GM23338 (cell line): ENCODE results near the gene NELFA. TPM values are rescaled to one million over a fixed set of nuclear protein-coding genes. Genes with fewer than 3 reads are reported as not detected.

ENCODE experiments used
- ATAC-seq: fragments of 200-7000 bp; cut with Tn5 transposase; 3 replicates; pipeline ENCODE4 v1.9.1; 2020
- DNase-seq: peaks from one replicate; pipeline ENCODE4 v3.0.0-alpha.2; 2015; ENCODE audit warnings: low spot score
- H2AFZ ChIP-seq: fragments of 200-600 bp; sonication (generic); 2 replicates; pipeline ENCODE4 v1.8.0; 2016; ENCODE audit warnings: antibody characterized with exemption, mild to moderate bottlenecking, moderate library complexity
- H3F3A ChIP-seq: fragments of 200-600 bp; sonication (generic); replicated peaks from 2 replicates; pipeline ENCODE4 v1.8.0; 2017; ENCODE audit warnings: antibody characterized with exemption, mixed run types, low read depth
- H3K27ac ChIP-seq: fragments of 200-600 bp; sonication (generic); 2 replicates; pipeline ENCODE4 v1.6.1; 2016; ENCODE audit warnings: low read depth
- H3K27me3 ChIP-seq: fragments of 200-600 bp; sonication (generic); 2 replicates; pipeline ENCODE4 v1.8.0; 2016; ENCODE audit warnings: mild to moderate bottlenecking, mixed run types, moderate library complexity; ENCODE audit not compliant: insufficient read depth
- H3K36me3 ChIP-seq: fragments of 200-600 bp; sonication (generic); 2 replicates; pipeline ENCODE4 v1.8.0; 2016; ENCODE audit warnings: mild to moderate bottlenecking; ENCODE audit not compliant: insufficient read depth
- H3K4me1 ChIP-seq: fragments of 200-600 bp; sonication (generic); 2 replicates; pipeline ENCODE4 v1.8.0; 2016; ENCODE audit warnings: mild to moderate bottlenecking, moderate library complexity; ENCODE audit not compliant: insufficient read depth
- H3K4me2 ChIP-seq: fragments of 200-600 bp; sonication (generic); 2 replicates; pipeline ENCODE4 v1.7.1; 2017; ENCODE audit warnings: mixed run types
- H3K4me3 ChIP-seq: fragments of 200-600 bp; sonication (generic); 2 replicates; pipeline ENCODE4 v1.6.1; 2016; ENCODE audit warnings: mixed run types
- H3K79me2 ChIP-seq: fragments of 200-600 bp; sonication (generic); replicated peaks from 2 replicates; pipeline ENCODE4 v1.8.0; 2017; ENCODE audit warnings: mild to moderate bottlenecking; ENCODE audit not compliant: insufficient read depth
- H3K9me2 ChIP-seq: fragments of 200-600 bp; sonication (generic); 2 replicates; pipeline ENCODE4 v1.8.0; 2017; ENCODE audit not compliant: insufficient read depth
- H4K20me1 ChIP-seq: fragments of 200-600 bp; sonication (generic); replicated peaks from 2 replicates; pipeline ENCODE4 v1.8.0; 2017; ENCODE audit warnings: mild to moderate bottlenecking; ENCODE audit not compliant: insufficient read depth
- H3K27ac Mint-ChIP-seq: 2 replicates; pipeline ENCODE4 v1.8.0; 2020; ENCODE audit warnings: inconsistent platforms, mild to moderate bottlenecking, moderate library complexity, mixed read lengths
- H3K27me3 Mint-ChIP-seq: 3 replicates; pipeline ENCODE4 v1.8.0; 2022; ENCODE audit warnings: low read depth, mild to moderate bottlenecking, moderate library complexity, mixed read lengths, inconsistent platforms; ENCODE audit not compliant: insufficient read depth, poor library complexity
- H3K36me3 Mint-ChIP-seq: 3 replicates; pipeline ENCODE4 v1.8.0; 2021; ENCODE audit warnings: low read depth, mild to moderate bottlenecking, inconsistent platforms, moderate library complexity, mixed read lengths
- H3K4me1 Mint-ChIP-seq: 3 replicates; pipeline ENCODE4 v1.8.0; 2020; ENCODE audit warnings: mild to moderate bottlenecking, inconsistent platforms, mixed read lengths
- H3K4me3 Mint-ChIP-seq: 3 replicates; pipeline ENCODE4 v1.8.0; 2021; ENCODE audit warnings: moderate library complexity, mild to moderate bottlenecking, inconsistent platforms, mixed read lengths
- H3K9me3 Mint-ChIP-seq: 3 replicates; pipeline ENCODE4 v1.8.0; 2020; ENCODE audit warnings: moderate library complexity, mild to moderate bottlenecking, inconsistent platforms, mixed read lengths
- CREB1 ChIP-seq: fragments of 250-450 bp; sonication (Bioruptor Pico); IDR thresholded peaks from 2 replicates; pipeline ENCODE4 v1.5.0; 2020; ENCODE audit warnings: low read depth, mild to moderate bottlenecking, moderate library complexity
- CTCF ChIP-seq, 2 experiments: fragments of 200-600 bp in 1 of 2; sonication (generic) in 1 of 2; conservative IDR thresholded peaks; 2 replicates each; pipeline versions ENCODE4 v1.5.1 to v1.6.1; 2016 to 2017; ENCODE audit warnings: antibody characterized with exemption in 2 of 2, low read depth in 2 of 2, mild to moderate bottlenecking in 2 of 2, moderate library complexity in 1 of 2
- ETS1 ChIP-seq: IDR thresholded peaks from 2 replicates; pipeline ENCODE4 v1.6.1; 2016; ENCODE audit warnings: antibody characterized with exemption
- EZH2 ChIP-seq: fragments of 200-600 bp; sonication (generic); IDR thresholded peaks from one replicate; pipeline ENCODE4 v1.8.0; 2017; ENCODE audit warnings: antibody characterized with exemption, mild to moderate bottlenecking, low read depth; ENCODE audit not compliant: unreplicated experiment
- EZH2phosphoT487 ChIP-seq: fragments of 200-600 bp; sonication (generic); IDR thresholded peaks from one replicate; pipeline ENCODE4 v1.8.1; 2018; ENCODE audit warnings: antibody characterized with exemption; ENCODE audit not compliant: unreplicated experiment
- JUNB ChIP-seq: IDR thresholded peaks from one replicate; pipeline ENCODE4 v1.6.1; 2016; ENCODE audit warnings: antibody characterized with exemption; ENCODE audit not compliant: unreplicated experiment
- NANOG ChIP-seq: IDR thresholded peaks from 2 replicates; pipeline ENCODE4 v1.6.1; 2016; ENCODE audit warnings: antibody characterized with exemption, borderline replicate concordance
- POLR2AphosphoS5 ChIP-seq: IDR thresholded peaks from 2 replicates; pipeline ENCODE4 v1.6.1; 2016; ENCODE audit warnings: antibody characterized with exemption, low read depth
- REST ChIP-seq: IDR thresholded peaks from one replicate; pipeline ENCODE4 v1.6.1; 2018; ENCODE audit warnings: antibody characterized with exemption; ENCODE audit not compliant: unreplicated experiment
- STAT1 ChIP-seq: IDR thresholded peaks from one replicate; pipeline ENCODE4 v1.6.1; 2016; ENCODE audit warnings: antibody characterized with exemption; ENCODE audit not compliant: unreplicated experiment
- ZNF114 ChIP-seq: fragments of 250-450 bp; sonication (Bioruptor Pico); IDR thresholded peaks from 2 replicates; pipeline ENCODE4 v1.5.0; 2020; ENCODE audit warnings: mild to moderate bottlenecking, moderate library complexity
- ZNF331 ChIP-seq: fragments of 250-450 bp; sonication (Bioruptor Pico); IDR thresholded peaks from 2 replicates; pipeline ENCODE4 v1.5.0; 2020; ENCODE audit warnings: low read depth, mild to moderate bottlenecking, moderate library complexity
- ZNF462 ChIP-seq: fragments of 250-450 bp; sonication (Bioruptor Pico); IDR thresholded peaks from 2 replicates; pipeline ENCODE4 v1.5.0; 2020; ENCODE audit warnings: mild to moderate bottlenecking, moderate library complexity
- polyA plus RNA-seq: library from polyadenylated mRNA; unstranded; fragments of >200 nt; fragmentation: Nextera tagmentation; extraction: Ambion mirVana; gene quantifications from 2 replicates; pipeline ENCODE4 v1.2.1, GENCODE V29; 2016
- total RNA-seq: library from RNA; depleted of rRNA; stranded (reverse); fragments of >200 nt; shearing (Covaris generic); gene quantifications from 2 replicates; pipeline ENCODE4 v1.2.3, GENCODE V29; 2014

The NELFA gene
- total and polyA plus RNA-seq, 2 experiments from 2014 or later = 62.8 to 63.3 TPM

- no peak overlapping the region for H3K4me3 Mint-ChIP-seq
- Histone ChIP-seq H3K36me3 (peaks cover 8% of the 10 kb centered on the region; the same call in 1 of the 2 replicates), H4K20me1 (no peaks in the 10 kb centered on the region; the same call in 1 of the 2 replicates), H3K27me3 (no peaks in the 10 kb centered on the region), H2AFZ (no peak overlapping the region), H3K4me3 (no peak overlapping the region), H3K9me2 (no peaks in the 10 kb centered on the region), H3K4me2 (no peak overlapping the region), H3K79me2 (no peaks in the 10 kb centered on the region), H3K27ac (no peak overlapping the region; the same call in 1 of the 2 replicates), H3F3A (peaks cover 8% of the 10 kb centered on the region; the same call in 1 of the 2 replicates), H3K4me1 (no peaks in the 10 kb centered on the region)
- H3K9me3 Mint-ChIP-seq = no peaks in the 10 kb centered on the region
- peaks cover 2% of the 10 kb centered on the region for H3K27me3 Mint-ChIP-seq
- ATAC-seq (no peak), DNase-seq (no peak)
- H3K4me1 Mint-ChIP-seq = peaks cover 4% of the 10 kb centered on the region; the same call in 2 of the 3 replicates
- peaks cover 60% of the 10 kb centered on the region for H3K36me3 Mint-ChIP-seq
- TF ChIP-seq ZNF331 (CRISPR knock-in tag) = no peak
- no peak for TF ChIP-seq NANOG
- no peak for TF ChIP-seq EZH2
- TF ChIP-seq JUNB = no peak
- no peak for TF ChIP-seq EZH2phosphoT487
- no peak for TF ChIP-seq POLR2AphosphoS5
- TF ChIP-seq CTCF (conservative IDR thresholded peaks at IDR 0.05; ENCODE audit: low read depth in 2 of 2) = no peak
- TF ChIP-seq REST = no peak
- TF ChIP-seq STAT1 = no peak
- TF ChIP-seq ZNF462 (CRISPR knock-in tag) = no peak
- no peak for TF ChIP-seq CREB1 (CRISPR knock-in tag)
- no peak for TF ChIP-seq ZNF114 (CRISPR knock-in tag)
- no peak for TF ChIP-seq ETS1
- no peak overlapping the region for H3K27ac Mint-ChIP-seq
These were observed 28.2 kb downstream of the NELFA start for GRCh38 chr4:1980561-1981041.
